Right hindlimb (tissue), 1 donor: ENCODE measurements around the gene SEC16B.
"Not testable (repeated sequence)": the region's sequence is repeated elsewhere in the genome, so short reads cannot be mapped to it uniquely, and the experiment has no call there.

Source experiments
- DNase-seq: peaks from one replicate; pipeline ENCODE4 v3.0.0-alpha.2; 2018

Gene SEC16B

GRCh38 chr1:177969825-177970371 lies at the start of gene SEC16B:
Gene SEC16B, minus strand, starts transcription at chr1:177970058. Its CDS starts 2,077 bp downstream, at chr1:177967981.
- DNase-seq, result no peak

- DNase-seq, result no peak
Measured at GRCh38 chr1:178019622-178020021, 49.8 kb upstream of the SEC16B start.

DNA sequence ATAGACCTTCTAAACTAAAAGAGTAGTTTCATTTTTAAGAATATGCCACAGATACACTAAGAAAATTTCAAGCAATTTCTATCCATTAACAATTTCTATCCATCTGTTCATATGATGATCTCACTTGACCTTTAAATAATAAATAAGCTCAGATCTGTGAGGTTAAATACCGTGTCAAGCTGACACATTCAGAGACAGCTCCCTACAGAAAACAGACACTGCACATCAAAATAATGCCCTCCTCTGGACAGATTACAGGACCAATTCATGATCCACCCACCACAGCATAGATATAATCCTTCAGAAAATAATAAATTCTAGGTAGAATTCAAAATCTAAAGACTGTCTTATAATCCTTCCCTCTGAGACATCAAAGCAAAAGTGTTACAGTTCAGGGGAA lies 49.4 kb upstream of the SEC16B start:
- no peak for DNase-seq

- no peak for DNase-seq
Measured at GRCh38 chr1:178017517-178017916, 47.7 kb upstream of the SEC16B start.

DNA sequence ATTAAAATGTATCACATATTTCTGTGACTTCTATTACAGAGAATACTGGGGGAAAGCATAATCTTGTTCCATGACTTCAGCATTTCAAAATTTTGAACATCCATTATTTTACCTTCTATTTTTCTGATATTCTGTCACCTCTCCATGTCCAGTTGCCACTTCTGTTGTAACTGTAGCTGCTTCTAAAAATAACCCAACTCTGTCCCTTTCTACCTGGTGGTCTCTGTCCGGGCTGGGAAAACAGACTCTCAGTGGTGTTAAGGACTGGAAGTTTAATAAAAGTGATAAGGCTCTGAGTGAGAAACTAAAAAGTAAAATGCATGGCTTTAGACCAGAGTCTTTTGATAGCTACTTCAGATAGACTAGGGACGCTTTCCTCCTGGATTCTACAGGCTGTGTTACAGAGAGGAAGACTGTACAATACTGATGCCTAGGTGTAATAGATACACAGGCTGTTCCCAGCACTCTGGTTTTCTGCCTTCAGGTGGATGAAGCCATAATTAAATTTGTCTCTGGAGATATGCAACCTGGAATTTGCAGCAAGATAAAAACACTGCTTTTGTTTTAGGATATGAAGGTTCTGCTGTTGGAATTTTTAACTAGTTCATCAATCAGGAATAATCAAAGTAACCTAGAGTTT lies 42.1 kb upstream of the SEC16B start:
- no peak for DNase-seq

DNA sequence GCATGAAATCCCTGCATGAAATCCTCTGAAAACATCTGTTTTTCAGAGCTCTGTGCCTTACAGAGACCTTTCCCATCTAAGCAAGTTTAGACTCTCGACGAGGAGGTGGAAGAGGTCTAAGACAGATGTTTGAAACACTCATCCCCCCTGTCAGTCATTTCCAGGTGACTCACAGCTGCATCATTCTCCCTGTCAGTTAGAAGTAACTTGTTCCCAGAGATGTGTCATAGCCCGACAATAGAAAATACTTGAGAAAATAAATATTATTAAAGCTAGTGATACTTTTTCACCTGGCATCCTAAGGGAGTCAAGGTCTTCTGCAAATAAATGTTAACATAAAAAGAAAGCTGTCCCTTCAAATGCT lies 41.6 kb upstream of the SEC16B start:
- DNase-seq, result no peak

GRCh38 chr1:178010674-178011464 lies 41.0 kb upstream of the SEC16B start:
- no peak for DNase-seq

DNA sequence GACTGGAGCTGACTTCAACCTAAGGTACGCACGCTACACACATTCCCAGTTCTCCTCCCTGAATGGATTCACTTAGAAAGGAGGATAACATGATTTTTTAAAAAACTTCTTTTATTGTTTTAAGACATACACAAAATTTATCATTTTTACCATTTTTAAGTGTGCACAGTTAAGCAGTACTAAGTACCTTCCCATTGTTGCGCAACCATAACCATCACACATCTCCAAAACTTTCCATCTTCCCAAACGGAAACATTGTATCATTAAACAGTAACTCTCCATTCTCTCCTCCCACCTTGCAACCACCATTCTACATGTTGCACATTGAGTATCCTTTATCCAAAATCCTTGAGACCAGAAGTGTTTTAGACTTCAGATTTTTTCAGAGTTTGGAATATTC lies 36.2 kb upstream of the SEC16B start:
- DNase-seq, result no peak

DNA sequence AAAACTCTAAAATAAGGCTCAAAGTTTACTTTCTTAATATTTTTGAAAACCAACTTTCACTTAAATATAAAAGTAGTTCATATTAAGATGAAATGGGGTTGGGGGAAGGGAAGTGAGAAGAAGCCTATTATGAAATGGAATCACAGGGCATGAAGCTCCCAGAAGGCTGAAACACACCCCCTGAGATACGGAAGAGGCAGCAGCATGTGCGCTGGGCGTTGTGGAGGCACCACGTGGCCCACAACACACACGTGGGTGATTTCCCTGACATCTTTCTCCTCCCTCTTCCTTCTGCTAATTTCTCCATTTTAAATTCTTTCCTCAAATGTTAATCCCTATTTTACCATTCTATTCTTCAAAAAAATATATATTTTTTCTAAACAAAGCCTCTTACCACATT lies 35.6 kb upstream of the SEC16B start:
- DNase-seq, result no peak

DNA sequence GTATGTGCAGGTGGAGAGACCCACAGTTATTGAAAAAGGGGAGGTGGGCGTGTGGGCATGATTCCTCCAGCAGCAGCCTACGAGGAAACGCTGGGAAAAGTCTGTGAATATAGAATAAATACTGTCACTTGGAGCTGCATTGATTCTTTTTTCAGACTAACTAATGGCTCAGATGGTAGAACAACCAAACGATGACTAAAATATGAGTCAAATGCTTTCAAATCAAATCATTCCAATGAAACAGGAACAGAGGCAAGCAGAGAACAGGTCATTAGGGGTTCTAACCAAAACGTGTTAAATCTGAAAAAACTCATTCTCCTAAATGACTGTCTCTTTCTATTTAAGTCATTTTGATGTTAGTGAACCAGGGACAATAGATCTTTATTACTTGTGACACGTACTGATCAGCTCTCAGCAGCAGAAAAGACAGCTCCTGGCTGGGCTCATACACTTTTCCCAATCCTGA lies 35.1 kb upstream of the SEC16B start:
- no peak for DNase-seq

DNA sequence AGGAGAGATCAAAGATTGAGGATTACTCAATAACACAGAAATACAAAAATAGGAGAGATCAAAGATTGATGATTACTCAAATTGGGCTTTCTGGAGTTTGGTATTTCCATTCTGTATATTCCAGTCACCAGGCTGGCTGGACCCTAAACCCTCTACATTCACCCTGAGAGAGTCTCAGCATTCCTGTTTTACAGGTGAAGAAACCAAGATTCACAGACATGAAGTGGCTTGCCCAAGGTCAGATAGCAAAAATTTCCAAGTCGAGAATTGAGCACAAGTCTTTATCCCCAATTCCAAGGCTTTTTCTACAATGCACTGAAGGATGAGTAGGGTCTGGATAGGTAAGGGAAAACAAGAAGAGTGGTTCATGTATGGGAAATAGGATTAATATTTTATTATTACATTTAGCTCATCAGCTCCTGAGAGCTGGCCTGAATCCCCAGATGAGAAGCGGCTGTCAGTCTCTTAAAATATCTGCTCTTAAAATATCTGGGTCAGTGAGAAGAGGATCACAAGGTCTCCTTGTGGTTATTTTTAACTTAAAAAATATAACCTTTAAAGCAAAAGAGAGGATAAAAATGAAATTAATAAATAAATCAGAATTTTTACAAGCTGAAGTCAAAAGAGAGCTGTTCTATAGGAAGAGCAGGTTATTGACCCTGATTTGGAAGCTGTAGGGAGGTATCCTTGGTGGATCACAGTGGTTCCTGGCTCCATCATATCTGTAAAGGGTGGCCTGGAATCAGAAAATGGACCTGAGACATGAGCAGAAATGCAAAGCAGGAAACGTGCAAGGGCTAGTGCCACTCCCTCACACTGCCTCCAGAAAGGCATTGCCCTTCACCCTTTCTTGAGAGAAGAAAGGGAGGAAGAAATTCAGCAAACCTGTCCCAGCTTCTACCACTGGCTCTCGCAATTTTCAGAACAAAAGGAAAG lies 29.1 kb upstream of the SEC16B start:
- DNase-seq, result no peak

DNA sequence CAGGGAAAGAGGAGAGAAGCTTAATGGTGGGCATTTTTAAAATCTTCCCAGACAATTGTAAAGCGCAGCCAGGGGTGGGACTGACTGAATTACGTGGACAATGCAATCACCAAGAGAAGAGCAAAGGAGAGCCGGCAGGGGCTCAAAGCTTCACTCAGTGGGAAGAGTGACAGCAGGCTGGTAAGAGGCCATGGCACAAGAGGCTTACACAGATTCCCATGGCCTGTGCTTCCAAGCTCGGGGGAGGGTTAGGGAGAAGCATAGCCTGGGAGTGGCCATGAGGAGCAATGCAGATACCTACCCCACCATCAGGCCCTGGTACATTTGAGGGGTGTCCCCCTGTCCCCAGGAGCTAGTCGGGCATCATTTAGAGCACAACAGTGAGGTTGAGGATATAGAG lies 27.1 kb upstream of the SEC16B start:
- DNase-seq, result no peak

DNA sequence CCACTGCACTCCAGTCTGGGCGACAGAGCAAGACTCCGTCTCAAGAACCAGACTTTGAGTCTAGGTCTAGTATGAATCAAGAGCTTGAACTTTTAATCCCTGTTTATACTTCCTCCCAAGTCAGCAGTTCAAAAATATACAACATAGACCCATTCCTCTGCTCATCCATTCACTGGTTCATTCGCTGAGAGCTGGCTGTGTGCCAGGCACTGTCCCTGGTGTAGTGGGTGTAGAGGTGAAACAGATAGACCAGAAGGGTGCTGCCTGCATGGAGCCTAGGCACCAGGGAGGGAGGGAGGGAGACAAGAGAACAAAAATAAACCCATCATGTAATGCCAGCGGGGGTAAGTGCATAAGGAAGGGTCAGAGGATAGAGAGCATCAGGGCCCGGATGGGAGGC lies 25.5 kb upstream of the SEC16B start:
- no peak for DNase-seq

DNA sequence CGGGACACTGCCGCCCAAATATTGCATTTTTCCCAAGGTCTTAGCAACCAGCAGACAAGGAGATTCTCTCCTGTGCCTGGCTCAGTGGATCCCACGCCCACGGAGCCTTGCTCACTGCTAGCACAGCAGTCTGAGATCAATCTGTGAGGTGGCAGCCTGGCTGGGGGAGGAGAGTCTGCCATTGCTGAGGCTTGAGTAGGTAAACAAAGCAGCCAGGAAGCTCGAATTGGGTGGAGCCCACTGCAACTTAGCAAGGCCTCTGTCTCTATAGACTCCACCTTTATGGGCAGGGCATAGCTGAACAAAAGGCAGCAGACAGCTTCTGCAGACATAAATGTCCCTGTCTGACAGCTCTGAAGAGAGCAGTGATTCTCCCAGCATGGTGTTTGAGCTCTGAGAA lies 16.4 kb upstream of the SEC16B start:
- not testable (repeated sequence) for DNase-seq

DNA sequence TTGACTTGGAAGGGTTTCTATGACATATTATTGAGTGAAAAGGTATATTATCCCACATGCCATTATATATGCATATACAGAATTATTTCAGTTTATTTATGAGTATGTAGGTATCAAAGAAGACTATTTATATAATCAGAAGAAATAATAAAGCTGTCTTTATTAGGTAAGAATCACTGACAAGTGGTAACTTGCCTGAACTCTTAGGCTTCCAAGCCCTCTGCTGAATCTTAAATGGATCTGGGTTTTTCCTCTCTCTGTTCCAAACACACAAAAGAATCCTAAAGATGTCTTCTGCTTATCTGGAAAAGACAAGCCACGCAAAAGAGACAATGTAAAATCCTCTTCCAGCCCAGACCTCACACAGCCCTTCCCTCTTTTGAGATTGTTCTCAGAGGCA lies 14.9 kb upstream of the SEC16B start:
- no peak for DNase-seq

DNA sequence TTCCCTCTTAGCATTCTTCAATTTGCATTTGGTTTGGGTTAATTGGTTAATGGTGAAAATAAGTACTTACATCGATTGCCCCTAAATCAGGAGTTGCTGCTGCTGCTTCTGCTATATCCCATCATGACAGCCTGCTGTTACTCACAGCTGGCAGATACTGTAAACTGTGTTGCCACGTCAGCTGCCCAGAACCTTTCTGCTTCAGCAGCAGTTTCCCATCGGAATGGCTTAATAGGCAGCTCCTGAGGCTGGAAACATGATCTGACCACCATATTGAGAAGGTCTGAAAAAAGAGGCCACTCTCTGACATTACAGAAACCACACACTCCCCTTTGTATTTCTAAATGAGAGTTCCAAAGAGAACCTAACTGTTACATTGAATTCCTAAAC lies 14.3 kb upstream of the SEC16B start:
- DNase-seq, result peak; percentile 90

DNA sequence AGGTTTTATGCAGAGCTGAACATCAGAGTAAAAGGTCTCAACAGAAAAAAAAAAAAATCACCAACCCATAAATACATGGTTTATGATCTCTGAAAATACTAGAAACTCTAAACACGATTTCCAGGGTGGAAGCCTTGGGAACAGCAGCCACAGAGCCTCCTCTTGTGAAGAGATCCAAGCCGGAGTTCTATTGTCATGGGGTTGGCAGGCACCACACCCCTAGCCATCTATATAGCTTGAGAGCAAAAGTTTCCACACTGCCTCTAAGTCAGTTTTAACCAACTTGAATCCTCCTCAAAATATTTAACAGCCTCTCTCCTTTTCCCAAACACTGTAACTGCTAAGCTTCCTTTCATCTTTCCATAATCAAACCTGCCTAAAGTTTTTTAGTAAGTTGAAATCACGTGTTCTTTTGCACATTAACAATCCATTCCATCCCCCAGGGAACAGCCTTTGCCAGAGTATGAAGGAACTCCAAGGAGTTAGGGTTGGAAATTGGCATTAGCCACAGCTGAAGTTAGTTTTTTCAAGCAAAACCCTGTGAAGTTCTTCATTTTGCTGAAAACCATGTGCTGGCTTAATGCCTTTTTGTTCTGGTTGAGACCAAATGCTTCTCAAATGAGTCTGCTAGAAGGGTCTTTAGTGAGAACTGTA lies 13.8 kb upstream of the SEC16B start:
- DNase-seq, result peak; percentile 61

DNA sequence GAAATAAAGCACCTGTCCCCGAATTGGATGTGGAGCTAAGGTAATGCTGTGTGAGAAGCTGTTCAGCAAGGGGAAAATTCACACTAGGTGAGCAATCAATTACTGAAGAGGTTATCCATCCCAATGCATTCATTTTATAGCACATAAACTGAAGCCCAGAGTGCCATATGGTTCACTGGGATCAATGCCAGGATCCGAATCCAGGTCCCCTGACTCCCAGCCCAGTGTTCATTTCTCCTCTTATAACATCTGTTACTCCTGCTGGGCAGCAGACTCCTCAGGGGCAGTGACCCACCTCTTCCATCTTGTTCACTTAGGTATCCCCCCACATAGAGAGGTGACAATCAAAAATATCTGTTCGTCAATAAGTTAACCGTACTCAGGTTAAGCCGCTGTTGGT lies 13.2 kb upstream of the SEC16B start:
- DNase-seq, result no peak

GRCh38 chr1:177981200-177981599 lies 11.3 kb upstream of the SEC16B start:
- DNase-seq, result no peak

GRCh38 chr1:177979272-177979671 lies 9.4 kb upstream of the SEC16B start:
- no peak for DNase-seq

DNA sequence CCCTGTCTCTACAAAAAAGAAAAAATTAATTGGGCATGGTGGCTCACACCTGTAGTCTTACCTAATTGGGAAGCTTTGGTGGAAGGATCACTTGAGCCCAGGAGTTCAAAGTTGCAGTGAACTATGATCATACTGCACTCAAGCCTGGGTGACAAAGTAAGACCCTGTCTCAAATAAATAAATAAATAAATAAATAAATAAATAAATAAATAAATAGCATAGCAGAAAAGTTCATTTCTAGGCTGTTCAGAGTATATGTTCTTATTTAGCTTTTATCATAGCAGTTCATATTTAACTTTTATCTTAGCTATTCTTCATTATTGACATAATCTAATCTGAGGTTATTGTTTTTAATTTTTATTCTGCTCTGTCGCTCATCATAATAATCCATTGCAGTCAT lies 8.7 kb upstream of the SEC16B start:
- no peak for DNase-seq

DNA sequence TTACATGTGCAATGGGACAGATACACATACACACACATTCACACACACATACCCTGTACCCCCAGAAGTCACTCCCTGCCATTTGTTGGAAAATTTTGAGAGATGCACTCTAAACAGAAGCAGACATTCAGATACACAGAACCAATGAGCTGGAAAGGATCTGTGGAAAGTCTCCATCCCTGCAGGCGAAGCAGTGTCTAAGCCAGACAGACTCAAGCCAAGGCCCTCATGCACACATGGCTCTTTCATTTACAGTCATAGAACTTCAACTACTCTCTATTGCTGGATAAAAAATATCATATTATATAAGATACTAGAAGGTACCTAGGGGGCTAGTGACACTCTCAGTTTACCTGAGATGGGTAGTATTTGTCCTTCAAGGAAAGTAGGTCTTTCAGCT lies 7.3 kb upstream of the SEC16B start:
- no peak for DNase-seq

DNA sequence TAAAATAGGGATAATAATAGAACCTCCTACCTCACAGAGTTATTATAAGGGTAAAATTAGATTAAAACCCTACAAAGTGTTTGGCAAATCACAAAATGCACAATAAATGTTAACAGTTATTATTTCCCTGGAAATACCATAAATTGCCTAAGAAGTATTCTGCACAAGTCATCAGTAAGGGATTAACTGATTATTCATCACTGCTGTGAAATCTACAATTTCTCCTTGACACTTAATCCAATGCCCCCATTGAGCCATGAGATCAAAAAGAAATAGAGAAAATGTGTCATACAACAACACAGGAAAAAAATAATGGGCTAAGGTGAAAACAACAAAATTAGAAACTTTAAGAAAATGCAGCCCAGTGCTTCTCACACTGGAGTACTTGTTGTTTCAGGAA lies 6.7 kb upstream of the SEC16B start:
- no peak for DNase-seq
